Activated gamma-delta T cell treated with Interleukin-2 at 50 U/mL for 16 hours (primary cell): ENCODE measurements around the gene MORN5.

Experiments
- DNase-seq: peaks from one replicate; pipeline ENCODE4 v3.0.0-alpha.2; 2020

MORN5 gene

GRCh38 chr9:122192914-122193525 is 33.3 kb downstream of the MORN5 start:
- no peak for DNase-seq

GRCh38 chr9:122193651-122194050 is 33.9 kb downstream of the MORN5 start:
- no peak for DNase-seq

GRCh38 chr9:122195875-122196274 is 36.2 kb downstream of the MORN5 start:
- DNase-seq, result no peak

- DNase-seq, result no peak
Observed at GRCh38 chr9:122197426-122197825, 37.7 kb downstream of the MORN5 start.

- no peak for DNase-seq
Observed at GRCh38 chr9:122197882-122198281, 38.2 kb downstream of the MORN5 start.

GRCh38 chr9:122200960-122201595 is 41.4 kb downstream of the MORN5 start:
- no peak for DNase-seq

GRCh38 chr9:122201641-122202040 is 41.9 kb downstream of the MORN5 start:
- DNase-seq, result no peak

- no peak for DNase-seq
Observed at GRCh38 chr9:122202111-122202510, 42.4 kb downstream of the MORN5 start.

GRCh38 chr9:122204055-122204454 is 44.3 kb downstream of the MORN5 start:
- DNase-seq, result no peak

GRCh38 chr9:122204491-122204890 is 44.8 kb downstream of the MORN5 start:
- DNase-seq, result no peak

GRCh38 chr9:122205176-122205575 is 45.5 kb downstream of the MORN5 start:
- no peak for DNase-seq

- no peak for DNase-seq
Observed at GRCh38 chr9:122206118-122207046, 46.7 kb downstream of the MORN5 start.

GRCh38 chr9:122207096-122207495 is 47.4 kb downstream of the MORN5 start:
- DNase-seq, result no peak

GRCh38 chr9:122209451-122209850 is 49.7 kb downstream of the MORN5 start:
- DNase-seq, result no peak

- no peak for DNase-seq
Observed at GRCh38 chr9:122212473-122213004, 52.8 kb downstream of the MORN5 start.

- DNase-seq, result no peak
Observed at GRCh38 chr9:122213102-122213588, 53.4 kb downstream of the MORN5 start.

- DNase-seq, result peak; percentile 17
Observed at GRCh38 chr9:122213589-122214413, 54.1 kb downstream of the MORN5 start.

- DNase-seq, result no peak
Observed at GRCh38 chr9:122214507-122214906, 54.8 kb downstream of the MORN5 start.

GRCh38 chr9:122215663-122216062 is 56.0 kb downstream of the MORN5 start:
- DNase-seq, result no peak

- no peak for DNase-seq
Observed at GRCh38 chr9:122216138-122216797, 56.6 kb downstream of the MORN5 start.

- no peak for DNase-seq
Observed at GRCh38 chr9:122216798-122217418, 57.2 kb downstream of the MORN5 start.
